Fibroblast of skin of back (primary cell): Measurements from ENCODE around the gene BNC2.
"Not testable (repeated sequence)": the region's sequence is repeated elsewhere in the genome, so short reads cannot be mapped to it uniquely, and the experiment has no call there.

Experiments
- DNase-seq: peaks from one replicate; pipeline ENCODE4 v3.0.0-alpha.2; 2013

Gene BNC2

DNA sequence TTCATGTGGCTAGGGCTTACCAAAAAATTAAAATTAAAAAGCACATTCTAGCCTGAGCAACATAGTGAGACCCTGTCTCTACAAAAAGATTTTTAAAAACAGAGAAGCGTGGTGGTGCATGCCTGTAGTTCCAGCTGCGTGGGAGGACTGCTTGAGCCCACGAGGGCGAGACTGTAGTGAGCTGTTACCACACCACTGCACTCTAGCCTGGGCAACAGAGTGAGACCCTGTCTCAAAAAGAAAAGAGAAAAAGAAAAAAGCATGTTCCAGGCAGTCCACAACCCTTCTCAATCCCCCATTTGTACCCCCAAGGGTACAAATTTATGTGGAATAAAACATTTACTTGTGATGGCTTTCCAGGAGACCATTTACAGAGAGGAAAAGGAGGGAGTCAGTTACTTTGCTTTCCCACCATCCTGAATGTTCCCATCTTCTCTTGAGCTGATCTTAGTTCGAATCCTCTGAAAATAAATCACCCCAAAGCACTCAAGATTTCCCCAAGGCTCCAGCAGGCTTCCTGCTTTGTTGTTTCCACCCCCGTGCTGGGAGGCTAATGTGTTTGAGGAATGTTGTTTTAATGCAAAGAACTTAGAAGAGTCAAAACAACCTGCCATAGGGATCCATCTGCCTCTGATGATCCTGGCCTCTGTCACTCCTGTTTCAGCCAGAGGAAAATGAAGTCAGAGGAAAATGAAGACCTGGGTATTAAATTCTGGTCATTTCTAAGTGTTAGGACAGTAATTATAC, 384.7 kb downstream of the BNC2 start:
- no peak for DNase-seq

DNA sequence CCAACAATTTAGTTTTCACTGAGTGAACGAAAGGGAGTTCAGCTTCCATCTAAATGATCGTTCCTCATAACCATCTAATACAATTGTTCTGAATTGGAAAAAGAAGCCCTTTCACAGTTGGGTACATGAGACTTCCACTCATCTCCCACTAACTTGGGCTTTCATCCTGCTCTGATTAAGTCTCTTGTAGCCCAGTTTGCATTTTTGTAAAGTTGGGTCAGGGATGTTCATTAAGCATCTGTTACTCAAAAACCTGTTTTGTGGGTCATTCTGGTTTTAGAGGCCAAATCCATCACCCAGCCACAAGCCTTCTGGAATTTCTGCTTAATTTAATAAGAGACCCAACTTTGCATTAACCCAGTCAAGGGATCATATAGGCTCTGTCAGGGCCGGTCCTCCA, 385.3 kb downstream of the BNC2 start:
- no peak for DNase-seq

DNA sequence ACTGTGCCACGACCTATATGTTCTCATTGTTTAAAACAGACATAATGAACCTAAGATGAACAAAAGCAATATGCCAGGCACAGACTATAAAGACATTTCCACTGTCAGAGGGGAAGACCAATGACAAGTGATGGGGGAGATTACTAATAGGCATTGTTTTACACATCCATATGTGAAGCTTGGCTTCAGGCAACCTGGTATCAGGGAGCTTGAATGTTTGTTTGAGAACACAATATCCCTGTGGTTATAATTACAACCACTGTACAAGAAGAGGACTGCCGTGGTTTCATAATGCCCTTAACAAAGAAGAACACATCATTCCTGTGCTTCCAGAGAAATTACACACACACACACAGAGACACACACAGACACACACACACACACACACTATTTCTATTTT, 385.7 kb downstream of the BNC2 start:
- DNase-seq, result no peak

DNA sequence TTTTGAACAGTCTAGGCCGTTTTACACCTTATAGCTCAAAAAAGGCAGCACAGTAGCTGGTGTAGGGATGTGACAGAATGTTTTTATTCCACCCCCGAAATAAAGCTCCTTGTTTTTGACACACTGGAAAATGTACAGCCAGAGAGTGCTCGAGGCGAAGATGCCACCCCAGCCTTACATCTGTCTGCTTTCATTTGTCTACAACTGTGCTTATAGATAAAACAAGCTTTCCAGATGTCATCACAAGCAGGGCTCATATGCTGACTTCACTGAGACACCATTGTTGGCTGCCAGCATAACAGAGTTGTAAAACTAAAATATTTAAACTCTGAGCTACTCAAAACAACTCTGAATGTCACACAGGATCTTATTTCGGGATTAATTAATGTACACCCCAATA, 386.3 kb downstream of the BNC2 start:
- no peak for DNase-seq

DNA sequence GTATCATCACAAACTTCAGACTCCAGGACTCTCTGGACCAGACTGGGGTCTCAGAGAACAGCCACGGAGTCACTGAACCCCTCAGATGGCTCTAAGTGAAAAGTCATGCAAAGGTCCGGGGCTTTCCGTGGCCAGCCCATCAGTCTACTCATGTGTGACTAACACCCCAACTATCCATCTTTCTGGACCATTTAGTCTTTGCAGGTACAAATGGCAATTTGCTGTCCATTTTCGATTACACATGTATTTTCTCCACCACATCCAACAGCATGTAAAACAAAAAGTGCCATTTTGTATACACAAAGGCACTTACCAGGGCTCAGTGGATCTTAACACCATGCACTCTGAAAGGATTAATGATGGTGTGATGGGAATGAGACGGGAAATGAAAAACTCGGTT, 387.7 kb downstream of the BNC2 start:
- no peak for DNase-seq

DNA sequence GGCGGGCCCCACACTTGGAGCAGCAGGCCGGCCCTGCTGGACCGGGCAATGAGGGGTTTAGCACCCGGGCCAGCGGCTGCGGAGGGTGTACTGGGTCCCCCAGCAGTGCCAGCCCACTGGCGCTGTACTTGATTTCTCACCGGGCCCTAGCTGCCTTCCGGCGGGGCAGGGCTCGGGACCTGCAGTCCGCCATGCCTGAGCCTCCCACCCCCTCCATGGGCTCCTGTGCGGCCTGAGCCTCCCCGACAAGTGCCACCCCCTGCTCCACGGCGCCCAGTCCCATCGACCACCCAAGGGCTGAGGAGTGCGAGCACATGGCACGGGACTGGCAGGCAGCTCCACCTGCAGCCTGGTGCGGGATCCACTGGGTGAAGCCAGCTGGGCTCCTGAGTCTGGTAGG, 389.9 kb downstream of the BNC2 start:
- not testable (repeated sequence) for DNase-seq

DNA sequence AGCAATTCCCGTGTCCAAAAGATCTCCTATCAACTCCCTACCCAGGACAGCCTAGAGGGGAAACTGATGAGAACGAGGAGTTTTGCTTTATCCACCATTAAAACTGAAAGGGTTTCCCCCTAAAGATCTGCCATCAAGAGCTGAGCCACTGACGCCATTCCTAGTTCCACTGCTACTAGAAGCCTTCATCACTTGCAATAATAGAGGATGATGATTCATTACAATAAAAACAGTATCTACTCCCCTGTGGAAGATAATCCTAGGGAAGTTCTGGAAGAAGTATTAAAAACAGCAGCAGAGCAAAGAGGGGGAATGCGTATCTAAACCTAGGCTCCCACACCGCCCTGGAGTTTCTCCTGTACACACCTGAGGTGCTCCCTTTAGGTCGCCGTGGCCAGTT, 394.5 kb downstream of the BNC2 start:
- DNase-seq, result peak; percentile 54

DNA sequence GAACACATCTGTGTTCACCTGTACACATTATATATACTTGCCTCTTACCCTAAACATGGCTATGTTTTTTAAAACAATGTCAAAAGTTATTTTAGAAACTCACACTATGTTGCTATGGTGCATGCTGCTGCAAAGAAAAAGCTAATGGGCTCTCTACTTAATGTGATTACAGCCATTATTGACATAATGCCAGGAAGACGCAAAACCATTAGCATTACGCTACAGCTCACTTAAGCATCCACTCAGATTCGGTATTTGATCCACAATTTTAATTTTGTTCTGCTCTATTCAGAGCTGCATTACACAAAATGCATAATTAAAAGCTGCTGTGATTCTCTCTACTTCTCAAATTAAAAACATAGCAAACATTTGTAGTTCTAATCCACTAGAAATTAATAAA, 395.2 kb downstream of the BNC2 start:
- DNase-seq, result no peak

DNA sequence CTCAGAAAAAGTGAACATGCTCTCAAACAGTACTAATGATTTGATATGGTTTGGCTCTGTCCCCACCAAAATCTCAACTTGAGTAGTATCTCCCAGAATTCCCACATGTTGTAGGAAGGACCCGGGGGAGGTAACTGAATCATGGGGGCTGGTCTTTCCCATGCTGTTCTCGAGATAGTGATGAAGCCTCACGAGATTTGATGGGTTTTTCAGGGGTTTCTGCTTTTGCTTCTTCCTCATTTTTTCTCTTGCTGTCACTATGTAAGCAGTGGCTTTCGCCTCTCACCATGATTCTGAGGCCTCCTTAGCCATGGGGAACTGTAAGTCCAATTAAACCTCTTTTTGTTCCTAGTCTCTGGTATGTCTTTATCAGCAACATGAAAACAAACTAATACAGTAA, 401.3 kb downstream of the BNC2 start:
- peak; percentile 46 for DNase-seq

DNA sequence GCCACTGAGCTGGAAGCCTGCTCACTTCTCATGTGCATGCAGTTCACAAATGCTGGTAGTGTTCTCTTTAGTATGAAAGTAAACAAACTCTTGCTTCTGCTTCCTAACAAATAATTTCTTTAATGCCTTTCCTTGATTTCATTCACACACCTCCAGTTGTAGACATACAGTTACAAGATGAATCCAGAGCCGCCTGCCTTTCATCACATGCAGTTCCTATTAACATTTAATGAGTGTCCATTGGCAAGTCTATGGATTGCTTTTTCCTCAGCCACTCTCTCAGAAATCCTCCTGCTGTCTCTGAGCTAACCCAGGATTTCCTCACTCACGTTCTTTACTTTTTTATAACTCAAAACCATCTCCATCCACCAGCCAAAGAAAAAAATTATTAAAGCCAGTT, 408.6 kb downstream of the BNC2 start:
- no peak for DNase-seq

DNA sequence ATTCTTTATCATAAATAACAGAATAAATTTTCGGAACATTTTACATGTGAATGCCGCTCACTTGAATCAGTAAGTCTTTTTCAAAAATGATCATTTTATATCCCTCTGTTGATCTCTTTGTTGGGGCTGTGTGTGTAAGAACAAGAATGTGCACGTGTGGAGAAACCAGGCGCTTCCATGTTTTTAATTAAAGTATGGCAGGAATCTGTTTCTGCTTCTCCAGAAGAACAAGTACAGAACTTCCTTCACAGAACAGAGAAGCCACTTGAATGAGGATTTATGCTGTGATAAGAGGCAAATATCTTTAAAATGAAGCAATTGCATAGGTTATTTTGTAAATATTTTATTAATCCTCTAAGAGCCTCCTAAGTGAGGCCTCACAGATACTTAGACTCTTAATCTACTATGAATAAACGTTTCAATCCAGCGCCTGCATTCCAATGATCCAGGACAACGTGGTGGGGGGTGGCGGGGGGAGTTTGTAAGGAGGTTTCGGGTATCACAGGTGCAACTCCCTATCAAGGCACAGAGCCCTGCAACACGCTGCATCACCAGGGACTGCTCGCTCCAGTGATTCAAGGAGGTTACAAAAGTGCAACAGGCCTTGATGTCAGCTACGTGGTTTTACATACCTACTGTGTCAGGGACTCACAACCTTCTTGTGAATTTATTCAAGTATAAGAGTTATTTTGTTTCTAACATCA, 409.2 kb downstream of the BNC2 start:
- no peak for DNase-seq

DNA sequence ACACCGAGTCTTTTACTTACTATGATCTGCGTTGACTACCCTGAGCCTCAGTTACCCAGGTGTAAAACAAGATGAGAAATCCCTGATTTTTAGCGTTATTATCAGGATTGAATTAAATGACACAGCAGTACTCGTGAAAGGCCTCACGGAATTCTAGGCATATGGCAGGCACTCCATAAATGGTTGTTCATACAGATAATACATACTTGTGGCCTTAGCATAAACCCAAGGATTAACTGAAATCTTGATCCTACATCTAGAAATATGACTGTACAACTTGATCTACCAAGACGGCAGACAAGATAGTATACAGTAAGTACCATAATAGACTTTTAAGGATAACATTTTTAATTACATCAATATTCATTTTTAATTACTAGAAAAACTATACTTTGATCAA, 409.8 kb downstream of the BNC2 start:
- peak; percentile 33 for DNase-seq

DNA sequence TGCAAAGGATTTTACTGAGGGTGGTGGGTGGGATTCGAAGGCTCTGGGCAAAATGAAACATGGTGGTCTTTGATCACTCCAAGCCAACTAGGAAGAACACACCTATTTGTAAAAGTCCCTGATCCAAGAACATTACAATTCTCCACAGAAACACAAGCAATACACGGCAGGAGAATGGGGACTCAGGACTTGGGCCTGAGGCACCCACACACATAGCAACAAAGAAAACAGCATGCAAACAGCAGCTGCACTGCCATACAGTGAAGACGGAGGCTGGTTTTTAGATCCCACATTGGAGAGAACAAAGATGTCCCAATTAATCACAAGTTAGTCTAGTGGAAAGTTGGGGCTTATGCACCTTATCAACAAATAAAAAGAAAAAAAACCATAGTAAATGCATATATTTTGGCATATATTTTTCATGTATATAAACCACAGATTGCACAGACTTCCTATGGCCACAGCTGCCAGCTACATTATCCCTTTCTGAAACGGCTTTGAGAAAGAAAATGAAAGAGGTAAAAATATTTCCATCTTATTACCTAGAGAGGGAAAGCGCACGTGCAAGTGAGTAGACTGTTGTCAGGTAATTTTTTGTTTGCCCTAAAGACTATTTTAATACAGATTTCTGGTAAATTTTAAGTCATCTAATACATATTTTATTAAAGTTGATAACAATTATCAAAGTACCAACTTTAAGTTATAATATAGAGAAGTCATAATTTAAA, 410.9 kb downstream of the BNC2 start:
- DNase-seq, result no peak

DNA sequence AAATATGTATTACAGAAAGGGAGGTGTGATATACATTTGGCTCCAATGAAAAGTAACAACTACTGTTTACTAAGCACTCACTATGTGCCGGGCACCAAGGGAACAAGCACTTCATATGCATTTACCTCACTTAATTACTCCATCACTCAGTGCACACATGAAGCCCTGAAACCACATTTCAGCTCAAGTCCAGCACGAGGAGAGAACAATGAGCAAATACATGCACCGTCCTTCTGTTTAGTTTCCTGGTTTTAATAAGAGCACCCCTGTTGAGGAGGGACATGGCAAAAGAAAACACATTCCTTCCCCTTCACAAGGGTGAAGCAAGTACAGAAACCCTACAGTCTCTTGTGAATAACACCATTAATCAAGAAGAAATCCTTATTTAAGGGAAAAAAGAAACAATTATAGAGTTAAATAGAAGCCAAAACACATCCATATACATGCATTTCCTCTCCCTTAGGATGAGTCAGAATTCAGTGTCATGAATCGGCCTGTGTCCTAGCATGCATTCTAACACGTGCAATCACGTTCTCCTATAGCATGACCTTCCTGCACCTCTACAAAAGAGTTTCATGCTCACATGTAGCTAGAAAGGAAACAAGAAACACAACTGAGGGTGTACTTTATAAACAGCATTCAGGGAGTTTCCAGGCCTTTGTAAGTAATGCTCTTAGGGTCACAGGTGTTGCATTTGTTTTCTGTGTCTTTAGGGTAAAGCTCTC, 411.6 kb downstream of the BNC2 start:
- peak; percentile 42 for DNase-seq

DNA sequence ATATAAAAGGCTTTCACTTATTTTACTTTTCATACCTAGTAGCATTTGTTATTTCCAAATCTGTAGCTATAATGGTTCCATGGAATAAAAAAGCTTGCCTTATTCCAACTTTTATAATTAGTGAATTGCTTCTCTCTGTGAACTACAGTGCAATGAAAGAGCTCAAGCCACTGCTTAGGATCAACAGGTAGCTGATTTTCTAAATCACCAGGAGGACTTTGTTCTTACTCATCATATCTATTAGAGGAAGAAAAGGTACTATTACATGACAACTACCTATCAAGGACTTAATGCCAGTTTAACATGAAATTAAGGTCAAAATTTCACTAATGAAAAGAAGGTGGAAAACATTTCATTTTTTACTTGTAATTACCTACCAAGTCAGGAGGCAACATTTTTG, 414.6 kb downstream of the BNC2 start:
- no peak for DNase-seq

DNA sequence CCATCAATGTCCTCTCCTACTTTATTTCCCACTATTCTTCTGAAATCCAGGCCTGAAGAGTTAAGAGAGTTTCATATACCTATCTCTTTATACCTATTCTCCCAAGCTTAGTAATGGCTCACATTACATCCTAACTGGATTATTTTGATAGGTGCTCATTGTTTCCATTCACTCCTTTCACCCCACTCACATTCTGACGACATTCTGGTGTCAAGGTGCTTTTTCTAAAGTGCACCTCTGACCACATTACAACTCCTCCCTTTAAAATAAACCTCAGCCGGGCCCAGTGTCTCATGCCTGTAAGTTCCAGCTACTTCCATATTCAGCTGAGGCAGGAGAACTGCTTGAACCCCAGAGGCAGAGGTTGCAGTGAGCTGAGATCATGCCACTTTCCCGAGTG, 417.1 kb downstream of the BNC2 start:
- DNase-seq, result no peak

DNA sequence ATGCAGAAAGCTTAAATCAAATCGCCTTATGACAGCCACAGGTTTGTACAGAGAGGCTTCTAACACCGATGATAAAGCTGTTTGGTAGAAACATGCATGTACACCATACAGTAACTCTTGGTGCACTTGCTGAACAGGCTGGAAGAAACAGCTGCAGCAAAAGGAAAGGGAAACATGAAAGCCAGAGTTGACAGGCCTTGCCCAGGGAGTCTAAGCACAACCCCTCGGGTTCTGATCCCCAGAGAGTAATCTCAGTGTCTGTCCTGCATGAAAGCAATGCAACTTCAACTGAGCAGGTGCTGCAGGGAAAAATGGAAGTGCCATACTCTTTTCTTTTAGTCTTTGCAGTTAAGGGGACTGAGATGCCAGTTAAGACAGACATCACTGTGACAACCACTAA, 419.9 kb downstream of the BNC2 start:
- DNase-seq, result no peak

DNA sequence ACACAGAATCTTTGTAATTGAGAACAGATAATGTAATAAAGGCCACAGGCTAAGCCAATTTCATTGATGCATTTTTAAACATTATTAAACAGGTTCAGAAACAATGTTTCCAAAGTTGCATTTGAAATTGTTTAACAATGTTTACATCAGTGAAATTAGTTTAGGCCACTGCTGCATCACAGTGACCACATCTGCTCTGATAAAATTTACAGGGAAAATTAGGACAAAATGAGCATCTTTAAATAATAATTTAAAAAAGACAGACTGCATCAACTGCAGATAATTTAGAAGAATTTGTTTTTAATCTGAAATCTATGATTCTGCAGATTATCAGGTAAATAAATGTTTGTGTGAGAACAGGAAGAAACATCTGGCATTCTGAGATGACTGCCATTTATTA, 420.4 kb downstream of the BNC2 start:
- DNase-seq, result no peak

DNA sequence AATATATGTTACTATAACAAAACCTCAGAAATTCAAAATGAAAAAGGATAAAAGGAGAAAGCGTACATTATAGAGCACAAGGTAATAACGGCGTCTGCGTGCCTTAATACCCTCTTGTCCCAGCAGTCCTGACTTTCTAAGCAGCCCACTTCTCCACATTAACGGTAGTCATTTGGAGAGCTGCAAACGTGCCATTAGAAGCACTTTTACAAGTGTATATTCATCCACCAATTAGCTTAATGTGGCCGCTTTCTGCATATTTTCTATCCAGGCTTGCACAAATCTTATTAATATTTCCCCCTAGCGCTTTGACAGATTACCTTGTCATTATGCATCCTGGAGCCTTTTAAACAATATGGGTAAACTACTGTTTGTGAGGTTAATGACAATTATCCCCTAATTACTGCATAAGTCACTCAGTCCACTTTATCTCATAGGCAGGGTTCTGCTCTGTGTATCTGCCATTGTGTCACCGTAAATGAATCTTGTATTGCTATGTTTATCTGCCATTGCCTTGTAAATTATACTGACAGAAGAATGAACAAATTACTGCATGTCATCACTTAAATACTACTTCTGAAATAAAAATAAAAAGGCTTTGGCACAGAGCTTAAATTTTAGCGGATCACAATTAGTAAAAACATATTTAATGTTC, 421.3 kb downstream of the BNC2 start:
- no peak for DNase-seq

DNA sequence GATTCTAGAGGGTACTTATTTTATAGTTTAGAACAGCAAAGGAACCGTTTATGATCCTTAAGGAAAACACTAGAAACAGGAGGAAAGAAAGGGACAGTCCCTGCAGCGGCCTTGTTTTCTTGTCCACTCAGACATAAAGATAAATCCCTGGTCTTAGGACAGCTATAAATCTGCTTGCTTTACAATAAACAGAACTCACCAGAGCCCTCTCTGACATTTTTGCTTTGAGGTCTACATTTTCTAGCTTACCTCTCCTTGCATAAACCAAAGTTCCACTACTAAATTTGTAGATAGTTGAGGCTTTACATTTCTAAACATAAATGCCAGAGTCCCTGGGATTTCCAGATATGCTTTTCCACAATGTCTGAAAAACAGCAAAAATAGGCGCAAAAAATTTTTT, 422.5 kb downstream of the BNC2 start:
- DNase-seq, result no peak

DNA sequence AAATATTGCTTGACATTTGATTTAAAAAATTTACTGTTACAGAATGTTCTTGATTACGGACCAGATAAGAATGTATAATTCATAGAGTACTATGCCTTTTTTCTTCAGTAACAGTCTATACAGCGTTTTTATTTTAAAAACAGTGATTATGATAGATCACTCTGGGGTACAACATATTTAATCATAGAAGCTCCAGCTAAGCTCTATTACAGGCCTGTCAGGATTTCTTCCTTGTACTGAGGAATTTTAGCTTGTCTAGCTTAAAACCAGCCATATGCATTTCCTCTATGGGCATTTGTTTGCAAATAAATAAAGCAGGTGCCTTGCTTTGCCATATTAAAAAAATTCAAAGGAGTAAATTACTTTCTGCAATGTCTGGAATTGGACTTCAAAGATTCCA, 423.8 kb downstream of the BNC2 start:
- DNase-seq, result no peak

DNA sequence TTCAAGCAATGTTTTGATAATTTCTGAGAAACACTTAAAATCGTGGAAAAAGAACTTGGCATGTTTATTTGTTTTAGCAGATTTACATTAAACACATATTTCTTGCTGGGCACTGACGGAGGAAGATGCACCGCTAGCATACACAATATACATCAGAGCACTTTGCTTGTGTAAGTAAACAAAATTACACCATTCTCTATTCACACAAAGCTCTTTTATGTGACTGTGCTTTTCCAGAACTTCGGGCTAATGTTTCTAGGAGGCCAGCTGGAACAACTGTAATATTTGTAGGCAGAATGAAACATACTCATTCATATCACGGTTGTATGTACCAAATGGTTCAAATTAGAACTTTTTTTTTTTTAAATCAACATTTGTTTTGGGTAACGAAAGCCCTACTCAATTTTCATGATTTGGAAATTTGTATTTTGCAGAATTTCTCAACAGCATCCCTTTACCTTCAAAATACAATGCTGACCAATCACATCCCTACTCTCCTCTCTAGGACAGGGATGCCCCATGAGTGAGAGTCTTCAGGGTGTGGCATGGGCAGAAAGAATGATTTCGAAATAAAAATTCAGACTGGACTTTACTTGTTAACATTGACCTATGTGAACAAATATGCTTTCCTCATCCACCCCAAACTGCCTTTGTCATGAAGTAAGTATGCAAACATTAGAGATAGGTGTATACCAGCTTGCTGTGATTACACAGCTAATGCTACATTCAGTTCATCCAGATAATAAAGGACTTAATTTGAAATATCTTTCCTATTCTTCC, 425.1 kb downstream of the BNC2 start:
- DNase-seq, result no peak
